Right kidney (tissue), 1 donor: ENCODE measurements around the gene PRKG1.
"Not testable (repeated sequence)": the region's sequence is repeated elsewhere in the genome, so short reads cannot be mapped to it uniquely, and the experiment has no call there.

Source experiments
- DNase-seq: peaks from one replicate; pipeline ENCODE4 v3.0.0-alpha.2; 2016

Gene PRKG1

GRCh38 chr10:51667678-51668335 lies 593.5 kb downstream of the PRKG1 start:
- DNase-seq: no peak

GRCh38 chr10:51668336-51668689 lies 594.0 kb downstream of the PRKG1 start:
- no peak for DNase-seq

- DNase-seq: no peak
These were observed 594.8 kb downstream of the PRKG1 start for GRCh38 chr10:51669041-51669440.

- DNase-seq: no peak
These were observed 597.8 kb downstream of the PRKG1 start for GRCh38 chr10:51672039-51672535.

- no peak for DNase-seq
These were observed 600.8 kb downstream of the PRKG1 start for GRCh38 chr10:51675088-51675487.

GRCh38 chr10:51679841-51680240 lies 605.6 kb downstream of the PRKG1 start:
- no peak for DNase-seq

GRCh38 chr10:51683031-51683691 lies 608.9 kb downstream of the PRKG1 start:
- no peak for DNase-seq

- no peak for DNase-seq
These were observed 611.5 kb downstream of the PRKG1 start for GRCh38 chr10:51685768-51686167.

- no peak for DNase-seq
These were observed 613.0 kb downstream of the PRKG1 start for GRCh38 chr10:51687296-51687695.

GRCh38 chr10:51688826-51689225 lies 614.5 kb downstream of the PRKG1 start:
- not testable (repeated sequence) for DNase-seq

- no peak for DNase-seq
These were observed 615.2 kb downstream of the PRKG1 start for GRCh38 chr10:51689536-51689935.

- DNase-seq: no peak
These were observed 616.8 kb downstream of the PRKG1 start for GRCh38 chr10:51691135-51691534.

GRCh38 chr10:51694086-51694768 lies 619.9 kb downstream of the PRKG1 start:
- no peak for DNase-seq

- DNase-seq: no peak
These were observed 622.0 kb downstream of the PRKG1 start for GRCh38 chr10:51696251-51696650.

GRCh38 chr10:51698473-51699063 lies 624.3 kb downstream of the PRKG1 start:
- no peak for DNase-seq

GRCh38 chr10:51699145-51699474 lies 624.8 kb downstream of the PRKG1 start:
- no peak for DNase-seq

- peak; percentile 95 for DNase-seq
These were observed 625.4 kb downstream of the PRKG1 start, which contains the start of gene CSTF2T for GRCh38 chr10:51699475-51700227. Gene CSTF2T, minus strand, starts transcription at chr10:51699595. Its CDS starts 46 bp downstream, at chr10:51699549.

- no peak for DNase-seq
These were observed 626.0 kb downstream of the PRKG1 start for GRCh38 chr10:51700228-51700817.

- no peak for DNase-seq
These were observed 631.5 kb downstream of the PRKG1 start for GRCh38 chr10:51705774-51706173.

GRCh38 chr10:51706225-51706624 lies 631.9 kb downstream of the PRKG1 start:
- no peak for DNase-seq

GRCh38 chr10:51707392-51707791 lies 633.1 kb downstream of the PRKG1 start:
- DNase-seq: no peak

GRCh38 chr10:51707821-51708424 lies 633.6 kb downstream of the PRKG1 start:
- DNase-seq: no peak
